GM19035 (cell line): ENCODE results near the gene FOXP2.

Experiments used
- ATAC-seq: cut with Tn5 transposase; IDR thresholded peaks from one replicate; pipeline ENCODE4 v1.9.1; 2021; ENCODE audit not compliant: unreplicated experiment

FOXP2 gene

GRCh38 chr7:114650491-114650890, 235.9 kb downstream of the FOXP2 start:
- no peak for ATAC-seq

- no peak for ATAC-seq
Measured at GRCh38 chr7:114652041-114652440, 237.4 kb downstream of the FOXP2 start.

- ATAC-seq: no peak
Measured at GRCh38 chr7:114653364-114654088, 238.9 kb downstream of the FOXP2 start.

DNA sequence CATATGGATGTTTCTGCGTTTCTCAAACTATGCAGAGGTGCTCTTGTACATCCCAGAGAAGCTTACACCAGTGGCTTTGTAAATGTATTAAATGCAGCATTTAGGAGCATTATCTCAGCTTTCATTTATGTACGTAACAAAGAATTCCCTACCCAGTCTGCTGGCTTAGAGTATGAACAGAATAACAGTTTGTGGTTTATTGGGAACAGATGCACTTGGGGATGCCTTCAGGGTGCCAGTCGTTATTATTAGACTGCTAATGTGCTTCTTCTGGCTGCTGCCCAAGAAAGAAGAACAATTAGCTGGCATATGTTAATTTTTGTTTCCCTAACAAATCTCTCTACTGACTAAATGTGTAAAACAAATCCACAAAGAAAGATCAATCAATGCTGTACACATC, 241.9 kb downstream of the FOXP2 start:
- no peak for ATAC-seq

DNA sequence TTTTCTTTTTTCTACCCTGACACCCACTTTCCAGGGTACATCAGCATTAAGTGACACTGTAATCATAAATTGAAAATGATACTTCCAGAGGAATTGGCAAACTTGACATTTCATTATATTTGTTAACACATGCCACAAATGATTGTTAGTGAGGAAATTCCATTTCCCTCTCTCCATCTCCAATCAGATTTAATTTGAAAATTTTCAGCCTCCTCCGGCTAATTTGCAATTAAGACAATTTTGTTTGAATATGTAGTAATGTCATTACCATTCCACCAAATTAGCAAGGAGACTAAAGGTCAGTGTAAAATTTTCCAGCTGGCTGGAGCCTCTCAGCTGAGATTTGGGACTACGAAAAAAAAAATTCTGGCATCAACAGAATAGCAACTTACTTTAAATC, 242.7 kb downstream of the FOXP2 start:
- ATAC-seq: no peak

GRCh38 chr7:114658216-114658615, 243.6 kb downstream of the FOXP2 start:
- ATAC-seq: no peak

DNA sequence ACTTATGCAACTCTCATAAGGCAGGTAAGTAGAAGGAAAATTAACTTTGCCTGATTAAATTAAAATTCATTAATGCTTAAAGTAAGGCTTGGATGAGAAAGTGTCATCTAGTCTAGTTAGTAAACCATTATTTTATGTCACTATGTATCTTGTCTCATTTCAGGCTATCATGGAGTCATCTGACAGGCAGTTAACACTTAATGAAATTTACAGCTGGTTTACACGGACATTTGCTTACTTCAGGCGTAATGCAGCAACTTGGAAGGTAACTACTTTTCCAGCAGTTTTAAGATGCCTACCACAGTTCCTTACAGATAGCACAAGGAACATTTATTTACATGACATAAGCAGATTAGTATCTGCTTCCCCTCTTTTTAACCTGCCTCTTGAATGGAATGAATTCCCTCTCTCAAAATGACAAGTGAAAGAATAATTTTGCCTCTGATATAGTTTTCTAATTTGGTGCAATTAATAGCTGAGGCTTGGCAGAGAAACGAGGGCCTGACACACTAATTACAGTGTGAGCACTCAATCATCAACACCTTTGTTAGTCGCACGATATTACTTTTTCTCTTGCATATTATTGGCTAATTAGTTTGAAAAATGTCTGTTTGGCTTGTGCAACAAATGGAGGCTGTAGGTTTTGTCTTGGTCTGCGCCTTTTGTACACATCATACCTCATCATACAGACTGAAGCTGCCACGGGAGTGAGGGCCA, 245.0 kb downstream of the FOXP2 start:
- no peak for ATAC-seq

- ATAC-seq: no peak
Measured at GRCh38 chr7:114660126-114660486, 245.5 kb downstream of the FOXP2 start.

- no peak for ATAC-seq
Measured at GRCh38 chr7:114660753-114661152, 246.1 kb downstream of the FOXP2 start.

- no peak for ATAC-seq
Measured at GRCh38 chr7:114662002-114662677, 247.5 kb downstream of the FOXP2 start.

DNA sequence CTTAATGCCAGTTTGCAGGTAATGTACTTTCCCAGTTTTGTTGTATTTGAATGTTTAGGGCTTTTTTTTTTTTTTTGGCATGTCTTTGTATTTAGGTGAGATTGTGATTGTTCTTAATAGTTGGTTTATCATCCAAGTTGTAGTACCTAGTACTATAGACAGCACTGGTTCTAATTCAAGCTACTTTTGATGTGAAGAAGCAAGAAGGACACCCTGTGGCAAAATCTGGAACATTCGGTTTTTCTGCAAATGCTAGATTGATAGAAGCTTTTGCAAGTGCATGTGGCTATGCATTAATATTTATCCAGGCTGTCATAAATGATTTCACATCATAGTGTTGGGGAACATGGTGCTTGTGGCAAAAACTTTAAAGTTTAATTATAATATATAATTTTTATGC, 248.9 kb downstream of the FOXP2 start:
- ATAC-seq: no peak

DNA sequence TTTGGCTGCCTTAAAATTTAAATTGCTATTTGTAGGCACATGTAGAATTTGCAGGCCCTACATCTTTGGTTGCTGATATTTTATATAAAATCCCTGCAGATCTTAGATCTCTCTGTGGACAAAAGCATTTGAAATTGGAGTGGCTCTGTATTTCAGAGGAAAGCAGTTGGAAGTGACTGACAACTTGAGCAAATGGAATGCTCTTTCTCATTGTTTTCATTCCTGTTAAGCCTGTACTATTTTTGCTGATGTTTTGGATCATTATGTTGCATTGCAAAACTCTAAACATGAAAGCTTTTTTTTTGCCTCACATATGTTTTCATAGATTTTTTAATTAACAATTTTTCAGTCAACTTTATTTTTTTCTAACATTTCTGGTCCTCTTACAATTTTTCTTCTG, 256.1 kb downstream of the FOXP2 start:
- ATAC-seq: no peak

GRCh38 chr7:114671563-114672123, 257.0 kb downstream of the FOXP2 start:
- ATAC-seq: no peak

DNA sequence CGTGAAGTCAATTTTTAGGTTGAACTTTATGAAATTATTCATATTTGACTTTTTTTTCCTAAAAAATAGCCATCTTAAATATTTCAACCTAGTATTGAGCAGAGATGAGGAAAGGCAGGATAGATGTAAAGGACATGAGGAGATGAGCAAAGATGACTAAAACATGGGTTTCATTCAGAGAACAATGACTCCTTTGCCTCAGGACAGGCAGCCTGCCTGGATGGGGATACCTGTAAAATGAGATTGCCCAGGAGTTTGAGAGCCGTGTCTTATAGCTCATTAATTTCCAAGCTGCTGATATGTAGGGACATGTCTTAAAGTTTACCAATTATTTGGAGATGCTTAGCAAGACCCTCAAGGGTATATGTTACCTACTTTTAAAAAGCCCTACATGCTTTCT, 263.5 kb downstream of the FOXP2 start:
- ATAC-seq: no peak

GRCh38 chr7:114687238-114687637, 272.6 kb downstream of the FOXP2 start:
- no peak for ATAC-seq

DNA sequence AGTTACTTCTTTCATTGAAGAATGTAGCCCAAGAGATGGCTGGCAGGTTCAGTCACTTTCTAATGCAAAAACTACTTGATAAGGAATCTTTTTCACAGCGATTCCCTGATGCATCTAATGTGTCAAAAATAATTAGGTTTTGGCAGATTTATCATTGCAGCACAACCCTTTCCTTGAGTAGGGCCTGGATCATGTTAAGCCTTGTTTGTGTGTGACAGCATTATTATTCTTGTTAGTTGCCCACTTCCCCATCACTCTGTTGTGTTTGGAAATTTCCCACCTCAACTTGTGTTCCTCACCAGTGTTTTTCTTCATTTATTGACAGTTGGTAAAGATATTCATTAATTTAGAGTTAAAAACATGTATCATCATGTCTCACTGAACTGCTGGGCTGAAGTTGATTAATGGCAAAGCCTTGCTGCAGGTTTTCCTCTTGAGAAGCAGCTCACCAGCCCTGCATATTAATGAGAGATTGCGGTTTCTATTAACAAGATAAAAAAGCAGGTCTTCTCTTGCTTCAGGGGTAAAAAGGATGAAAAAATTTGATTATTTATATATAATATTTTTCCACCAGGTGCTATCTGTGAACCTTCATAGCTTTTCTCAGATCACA, 273.9 kb downstream of the FOXP2 start:
- ATAC-seq: no peak

DNA sequence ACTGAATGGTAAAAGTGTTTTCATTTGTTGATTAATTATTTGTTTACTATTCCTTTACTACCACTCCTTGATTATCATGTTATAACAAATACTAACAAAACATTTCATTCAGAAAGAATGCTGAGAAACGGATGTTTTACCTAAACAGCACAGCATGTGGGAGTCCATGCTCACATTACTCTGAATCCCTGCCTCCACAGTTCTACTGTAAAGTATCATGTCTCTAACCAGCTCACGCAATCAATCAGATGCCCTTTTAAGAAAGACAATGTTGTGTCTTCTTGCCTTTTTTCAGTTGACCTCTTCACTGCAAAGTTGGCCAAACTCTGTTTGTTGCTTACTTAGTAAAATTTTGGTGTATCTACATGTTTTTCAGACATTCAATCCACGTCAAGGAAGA, 274.8 kb downstream of the FOXP2 start:
- ATAC-seq: no peak

DNA sequence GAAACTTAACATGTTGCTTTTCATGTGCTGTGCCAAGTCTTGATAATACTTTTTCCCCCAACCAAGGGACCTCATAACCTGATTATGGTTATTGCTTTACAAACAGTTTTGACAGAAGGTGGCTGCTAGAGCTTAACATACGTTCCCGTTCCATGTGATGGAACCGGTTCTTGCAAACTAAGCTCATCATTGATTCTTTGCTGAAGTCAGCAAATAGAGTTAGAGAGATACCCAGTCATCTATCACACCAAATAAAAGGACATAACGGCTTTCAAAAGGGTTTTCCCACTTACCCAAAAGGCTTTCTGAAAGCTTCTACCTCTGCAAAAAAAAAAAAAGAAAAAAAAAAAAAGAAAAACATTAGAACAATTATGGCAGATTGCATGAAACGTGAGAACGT, 277.0 kb downstream of the FOXP2 start:
- no peak for ATAC-seq

GRCh38 chr7:114695182-114695581, 280.6 kb downstream of the FOXP2 start:
- ATAC-seq: no peak

GRCh38 chr7:114700247-114700928, 285.8 kb downstream of the FOXP2 start:
- ATAC-seq: no peak

DNA sequence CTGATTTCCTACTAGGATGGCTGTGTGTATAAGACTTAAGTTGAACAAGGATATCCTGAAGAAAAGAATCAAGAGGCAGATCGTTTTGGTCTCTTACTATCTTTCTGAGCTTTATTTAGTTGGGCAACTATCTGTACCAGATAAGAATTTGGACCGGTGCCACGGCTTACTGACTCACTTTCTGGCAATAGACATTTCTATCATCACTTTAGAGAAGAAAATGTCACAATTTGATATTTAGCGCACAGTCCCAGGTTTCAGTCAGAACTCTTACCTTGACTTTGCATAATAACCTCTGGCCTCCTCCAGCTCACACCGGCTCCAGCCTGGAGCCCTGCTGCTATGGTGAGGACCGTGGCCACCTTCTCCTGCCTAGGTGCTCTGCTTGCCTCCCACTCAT, 289.1 kb downstream of the FOXP2 start:
- no peak for ATAC-seq
